Liver (tissue), 3 donors: Measurements from ENCODE around the gene SERPINB1.
A peak's percentile ranks its signal among the peaks of the same experiment; 100 is the strongest.

Source experiments
- GABPA ChIP-seq, 2 donors: IDR thresholded peaks in 1 of 2; conservative IDR thresholded peaks in 1 of 2; 2 replicates each; pipeline ENCODE4 v1.6.1; 2016; ENCODE audit warnings: antibody characterized with exemption in 2 of 2, mild to moderate bottlenecking in 1 of 2, moderate library complexity in 1 of 2
- JUND ChIP-seq, 2 donors: IDR thresholded peaks; 2 replicates each; pipeline ENCODE4 v1.6.1; 2016; ENCODE audit warnings: antibody characterized with exemption in 2 of 2
- RAD21 ChIP-seq, 2 donors: IDR thresholded peaks; 2 replicates each; pipeline ENCODE4 v1.6.1; 2016; ENCODE audit warnings: antibody characterized with exemption in 2 of 2, mild to moderate bottlenecking in 2 of 2
- RXRA ChIP-seq, 2 donors: IDR thresholded peaks; 2 replicates each; pipeline ENCODE4 v1.6.1; 2017 to 2018; ENCODE audit warnings: antibody characterized with exemption in 2 of 2, mild to moderate bottlenecking in 1 of 2
- TF ChIP-seq, protein P1 (sequence below): fragments of 150-350 bp; IDR thresholded peaks from 2 replicates; pipeline ENCODE4 v1.5.1; 2017; ENCODE audit warnings: improper control_type of control experiment, low read depth, low read length; ENCODE audit not compliant: missing input control
- TF ChIP-seq, protein P2 (sequence below): IDR thresholded peaks from 2 replicates; pipeline ENCODE4 v1.6.1; 2016; ENCODE audit warnings: antibody characterized with exemption
- TF ChIP-seq, protein P3 (sequence below): IDR thresholded peaks from 2 replicates; pipeline ENCODE4 v1.6.1; 2016; ENCODE audit warnings: antibody characterized with exemption, mild to moderate bottlenecking
- TF ChIP-seq, protein P4 (sequence below): IDR thresholded peaks from 2 replicates; pipeline ENCODE4 v1.6.1; 2016; ENCODE audit warnings: antibody characterized with exemption
- donor health status: healthy.
- donor health status: healthy.

DNA sequence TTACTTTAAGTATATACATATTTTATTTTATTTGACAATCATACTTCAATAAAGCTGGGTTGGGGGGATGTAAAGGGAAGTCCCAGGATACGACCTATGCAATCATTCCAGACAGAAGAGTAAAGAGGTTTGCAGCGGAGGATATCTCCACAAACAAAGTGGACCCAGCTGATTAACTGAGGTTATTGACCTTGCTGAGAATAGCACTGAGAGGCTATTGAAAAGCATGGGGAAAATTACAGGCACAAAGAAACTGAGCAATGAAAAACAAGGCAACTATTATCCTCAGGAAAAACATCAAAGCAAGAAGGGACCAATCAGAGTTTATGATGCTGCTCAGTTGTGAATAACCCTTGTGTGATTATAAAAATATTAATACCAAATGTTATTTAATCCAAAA is 32.6 kb downstream of the SERPINB1 start:
- TF ChIP-seq RXRA (IDR thresholded peaks at IDR 0.05) (peak; percentile 7 to 10), JUND (IDR thresholded peaks at IDR 0.05) (no peak), GABPA (IDR thresholded peaks at IDR 0.05 in 1 of 2, conservative IDR thresholded peaks at IDR 0.05 in 1 of 2) (no peak), RAD21 (IDR thresholded peaks at IDR 0.05) (no peak)
- TF ChIP-seq, protein P1, sequence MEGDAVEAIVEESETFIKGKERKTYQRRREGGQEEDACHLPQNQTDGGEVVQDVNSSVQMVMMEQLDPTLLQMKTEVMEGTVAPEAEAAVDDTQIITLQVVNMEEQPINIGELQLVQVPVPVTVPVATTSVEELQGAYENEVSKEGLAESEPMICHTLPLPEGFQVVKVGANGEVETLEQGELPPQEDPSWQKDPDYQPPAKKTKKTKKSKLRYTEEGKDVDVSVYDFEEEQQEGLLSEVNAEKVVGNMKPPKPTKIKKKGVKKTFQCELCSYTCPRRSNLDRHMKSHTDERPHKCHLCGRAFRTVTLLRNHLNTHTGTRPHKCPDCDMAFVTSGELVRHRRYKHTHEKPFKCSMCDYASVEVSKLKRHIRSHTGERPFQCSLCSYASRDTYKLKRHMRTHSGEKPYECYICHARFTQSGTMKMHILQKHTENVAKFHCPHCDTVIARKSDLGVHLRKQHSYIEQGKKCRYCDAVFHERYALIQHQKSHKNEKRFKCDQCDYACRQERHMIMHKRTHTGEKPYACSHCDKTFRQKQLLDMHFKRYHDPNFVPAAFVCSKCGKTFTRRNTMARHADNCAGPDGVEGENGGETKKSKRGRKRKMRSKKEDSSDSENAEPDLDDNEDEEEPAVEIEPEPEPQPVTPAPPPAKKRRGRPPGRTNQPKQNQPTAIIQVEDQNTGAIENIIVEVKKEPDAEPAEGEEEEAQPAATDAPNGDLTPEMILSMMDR: no peak
- TF ChIP-seq, protein P2, sequence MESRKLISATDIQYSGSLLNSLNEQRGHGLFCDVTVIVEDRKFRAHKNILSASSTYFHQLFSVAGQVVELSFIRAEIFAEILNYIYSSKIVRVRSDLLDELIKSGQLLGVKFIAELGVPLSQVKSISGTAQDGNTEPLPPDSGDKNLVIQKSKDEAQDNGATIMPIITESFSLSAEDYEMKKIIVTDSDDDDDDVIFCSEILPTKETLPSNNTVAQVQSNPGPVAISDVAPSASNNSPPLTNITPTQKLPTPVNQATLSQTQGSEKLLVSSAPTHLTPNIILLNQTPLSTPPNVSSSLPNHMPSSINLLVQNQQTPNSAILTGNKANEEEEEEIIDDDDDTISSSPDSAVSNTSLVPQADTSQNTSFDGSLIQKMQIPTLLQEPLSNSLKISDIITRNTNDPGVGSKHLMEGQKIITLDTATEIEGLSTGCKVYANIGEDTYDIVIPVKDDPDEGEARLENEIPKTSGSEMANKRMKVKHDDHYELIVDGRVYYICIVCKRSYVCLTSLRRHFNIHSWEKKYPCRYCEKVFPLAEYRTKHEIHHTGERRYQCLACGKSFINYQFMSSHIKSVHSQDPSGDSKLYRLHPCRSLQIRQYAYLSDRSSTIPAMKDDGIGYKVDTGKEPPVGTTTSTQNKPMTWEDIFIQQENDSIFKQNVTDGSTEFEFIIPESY: no peak
- TF ChIP-seq, protein P3, sequence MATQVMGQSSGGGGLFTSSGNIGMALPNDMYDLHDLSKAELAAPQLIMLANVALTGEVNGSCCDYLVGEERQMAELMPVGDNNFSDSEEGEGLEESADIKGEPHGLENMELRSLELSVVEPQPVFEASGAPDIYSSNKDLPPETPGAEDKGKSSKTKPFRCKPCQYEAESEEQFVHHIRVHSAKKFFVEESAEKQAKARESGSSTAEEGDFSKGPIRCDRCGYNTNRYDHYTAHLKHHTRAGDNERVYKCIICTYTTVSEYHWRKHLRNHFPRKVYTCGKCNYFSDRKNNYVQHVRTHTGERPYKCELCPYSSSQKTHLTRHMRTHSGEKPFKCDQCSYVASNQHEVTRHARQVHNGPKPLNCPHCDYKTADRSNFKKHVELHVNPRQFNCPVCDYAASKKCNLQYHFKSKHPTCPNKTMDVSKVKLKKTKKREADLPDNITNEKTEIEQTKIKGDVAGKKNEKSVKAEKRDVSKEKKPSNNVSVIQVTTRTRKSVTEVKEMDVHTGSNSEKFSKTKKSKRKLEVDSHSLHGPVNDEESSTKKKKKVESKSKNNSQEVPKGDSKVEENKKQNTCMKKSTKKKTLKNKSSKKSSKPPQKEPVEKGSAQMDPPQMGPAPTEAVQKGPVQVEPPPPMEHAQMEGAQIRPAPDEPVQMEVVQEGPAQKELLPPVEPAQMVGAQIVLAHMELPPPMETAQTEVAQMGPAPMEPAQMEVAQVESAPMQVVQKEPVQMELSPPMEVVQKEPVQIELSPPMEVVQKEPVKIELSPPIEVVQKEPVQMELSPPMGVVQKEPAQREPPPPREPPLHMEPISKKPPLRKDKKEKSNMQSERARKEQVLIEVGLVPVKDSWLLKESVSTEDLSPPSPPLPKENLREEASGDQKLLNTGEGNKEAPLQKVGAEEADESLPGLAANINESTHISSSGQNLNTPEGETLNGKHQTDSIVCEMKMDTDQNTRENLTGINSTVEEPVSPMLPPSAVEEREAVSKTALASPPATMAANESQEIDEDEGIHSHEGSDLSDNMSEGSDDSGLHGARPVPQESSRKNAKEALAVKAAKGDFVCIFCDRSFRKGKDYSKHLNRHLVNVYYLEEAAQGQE: no peak
- TF ChIP-seq, protein P4, sequence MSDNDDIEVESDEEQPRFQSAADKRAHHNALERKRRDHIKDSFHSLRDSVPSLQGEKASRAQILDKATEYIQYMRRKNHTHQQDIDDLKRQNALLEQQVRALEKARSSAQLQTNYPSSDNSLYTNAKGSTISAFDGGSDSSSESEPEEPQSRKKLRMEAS: no peak
